HG03196 (cell line): ENCODE results near the gene KCNK7.

Experiments used
- ATAC-seq: cut with Tn5 transposase; IDR thresholded peaks from one replicate; pipeline ENCODE4 v1.9.1; 2021; ENCODE audit not compliant: unreplicated experiment

Gene KCNK7

DNA sequence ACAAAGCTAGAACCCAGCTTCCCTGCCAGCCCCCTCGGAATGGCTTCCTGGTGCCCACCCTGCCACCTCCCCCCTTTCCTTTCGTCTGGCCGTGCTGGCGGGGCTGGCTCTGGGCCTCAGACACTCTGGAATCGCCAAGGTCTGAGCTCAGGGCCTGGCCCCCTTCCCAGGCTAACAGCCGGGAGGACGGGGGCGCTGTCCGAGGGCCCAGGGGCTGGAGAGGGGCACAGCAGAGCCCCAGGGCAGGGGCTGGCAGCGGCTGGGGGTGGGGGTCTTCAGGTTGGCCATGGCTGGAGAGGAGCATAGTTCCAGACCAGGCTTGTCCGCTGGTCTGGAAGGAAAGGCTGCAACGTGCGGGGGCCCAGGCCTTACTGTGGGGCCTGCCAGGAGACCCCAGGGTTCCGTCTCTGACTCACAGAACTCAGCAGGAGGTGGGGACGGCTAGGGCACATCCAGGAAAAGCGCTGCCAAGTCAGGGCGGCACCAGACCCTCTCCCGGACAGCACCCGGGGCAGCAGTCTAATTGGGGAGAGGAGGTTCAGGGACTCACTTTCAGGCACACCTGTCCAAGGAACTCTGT lies 36.6 kb downstream of the KCNK7 start:
- no peak for ATAC-seq

GRCh38 chr11:65558002-65558929 lies 37.3 kb downstream of the KCNK7 start, which contains the start of gene LTBP3:
Gene LTBP3 (minus strand): TSS chr11:65558359. CDS start chr11:65557959, 400 bp downstream.
- no peak for ATAC-seq

DNA sequence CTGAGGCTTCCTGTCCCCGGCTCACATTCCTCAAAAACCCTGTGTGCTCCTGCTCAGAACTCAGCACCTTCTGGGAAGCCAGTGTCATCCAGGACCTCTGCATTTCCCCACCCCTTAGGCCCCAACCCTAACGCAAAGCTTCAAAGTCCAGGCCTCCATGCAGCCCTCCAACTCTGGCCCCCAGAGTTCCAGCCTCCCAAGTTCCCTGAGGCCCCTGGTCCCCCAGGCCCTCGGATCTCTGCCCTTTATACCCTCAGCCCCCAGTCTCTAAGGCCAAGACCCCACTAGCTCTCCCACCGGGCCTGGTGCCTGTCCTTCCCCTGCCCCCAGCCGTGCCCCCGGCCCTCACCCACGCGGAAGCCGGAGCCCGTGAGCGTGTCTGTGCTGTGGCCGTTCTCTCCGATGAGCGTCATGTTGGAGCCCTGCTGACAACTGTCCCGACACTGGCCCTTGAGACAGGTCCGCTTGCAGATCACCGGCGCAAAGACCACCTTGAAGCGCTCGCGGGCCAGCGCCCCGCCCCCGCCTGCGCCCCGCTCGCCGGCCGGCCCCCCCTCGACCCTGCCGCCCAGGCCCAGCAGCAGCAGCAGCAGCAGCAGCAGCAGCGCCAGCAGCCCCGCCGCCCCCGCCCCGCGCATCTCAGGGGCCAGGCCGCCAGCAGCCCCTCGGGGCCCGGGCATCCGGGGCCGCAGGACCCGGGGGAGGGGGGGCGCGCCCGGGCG lies 38.2 kb downstream of the KCNK7 start:
- no peak for ATAC-seq

- no peak for ATAC-seq
Measured at GRCh38 chr11:65556470-65557279, 38.9 kb downstream of the KCNK7 start.

DNA sequence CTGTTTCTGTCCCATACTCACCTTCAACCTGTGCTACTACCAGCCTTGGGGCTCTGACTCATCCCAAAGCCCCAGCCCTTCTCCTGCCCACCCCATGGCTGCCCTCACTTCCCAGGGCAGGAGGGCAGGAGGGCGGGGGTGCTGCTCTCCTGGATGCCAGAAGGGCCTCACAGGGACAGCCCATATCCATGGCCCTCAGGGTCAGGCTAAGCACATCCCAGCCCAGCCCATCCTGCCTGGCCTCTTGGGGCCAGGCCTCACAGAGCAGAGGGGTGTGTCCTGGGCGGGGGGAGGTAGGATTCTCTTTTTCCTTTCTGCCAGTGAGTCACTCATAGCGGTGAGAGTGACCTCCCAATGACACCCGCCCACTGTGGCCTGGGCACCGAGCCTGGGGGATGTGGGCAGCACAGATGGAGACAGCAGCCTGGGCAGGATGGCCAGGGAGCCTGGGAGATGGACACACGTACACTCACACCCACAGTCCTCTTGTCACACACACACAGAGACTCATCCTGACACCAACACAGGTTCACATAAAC lies 39.8 kb downstream of the KCNK7 start:
- no peak for ATAC-seq

- no peak for ATAC-seq
Measured at GRCh38 chr11:65554842-65555430, 40.7 kb downstream of the KCNK7 start.

DNA sequence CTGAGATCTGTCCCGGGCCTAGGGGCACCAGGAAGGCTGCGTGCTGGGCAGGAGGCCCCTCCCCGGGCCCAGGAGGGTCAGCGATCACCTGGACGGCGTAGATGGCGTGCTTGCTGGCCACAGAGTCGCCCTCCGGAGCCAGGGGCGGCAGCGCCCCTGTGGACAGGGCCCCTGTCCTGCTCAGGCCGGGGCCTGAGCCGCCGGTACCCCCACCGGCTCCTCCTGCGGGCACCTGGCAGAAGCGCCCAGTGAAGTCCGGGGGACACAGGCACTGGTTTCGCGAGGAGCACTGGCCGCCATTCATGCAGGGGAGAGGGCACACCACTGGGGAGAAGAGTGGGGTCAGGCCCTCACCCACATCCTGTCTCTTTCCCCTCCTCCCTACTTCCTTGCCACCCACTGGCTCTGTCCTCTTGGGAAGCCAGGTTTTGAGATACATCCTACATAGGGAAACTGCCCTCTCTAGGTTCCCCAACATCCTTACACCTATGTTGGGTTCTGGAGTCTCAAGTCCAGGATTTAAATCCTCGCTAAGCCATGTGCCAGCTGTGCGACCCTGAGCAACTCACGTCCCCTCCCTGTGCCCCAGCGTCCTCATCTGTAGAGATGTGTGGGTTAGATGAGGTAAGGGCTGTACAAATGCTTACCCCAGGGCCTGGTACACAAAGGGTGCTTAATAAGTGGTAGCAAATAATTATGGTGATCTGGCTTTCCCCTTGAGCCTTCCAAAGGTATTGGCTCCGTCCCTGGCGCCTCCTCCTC lies 41.4 kb downstream of the KCNK7 start:
- no peak for ATAC-seq

DNA sequence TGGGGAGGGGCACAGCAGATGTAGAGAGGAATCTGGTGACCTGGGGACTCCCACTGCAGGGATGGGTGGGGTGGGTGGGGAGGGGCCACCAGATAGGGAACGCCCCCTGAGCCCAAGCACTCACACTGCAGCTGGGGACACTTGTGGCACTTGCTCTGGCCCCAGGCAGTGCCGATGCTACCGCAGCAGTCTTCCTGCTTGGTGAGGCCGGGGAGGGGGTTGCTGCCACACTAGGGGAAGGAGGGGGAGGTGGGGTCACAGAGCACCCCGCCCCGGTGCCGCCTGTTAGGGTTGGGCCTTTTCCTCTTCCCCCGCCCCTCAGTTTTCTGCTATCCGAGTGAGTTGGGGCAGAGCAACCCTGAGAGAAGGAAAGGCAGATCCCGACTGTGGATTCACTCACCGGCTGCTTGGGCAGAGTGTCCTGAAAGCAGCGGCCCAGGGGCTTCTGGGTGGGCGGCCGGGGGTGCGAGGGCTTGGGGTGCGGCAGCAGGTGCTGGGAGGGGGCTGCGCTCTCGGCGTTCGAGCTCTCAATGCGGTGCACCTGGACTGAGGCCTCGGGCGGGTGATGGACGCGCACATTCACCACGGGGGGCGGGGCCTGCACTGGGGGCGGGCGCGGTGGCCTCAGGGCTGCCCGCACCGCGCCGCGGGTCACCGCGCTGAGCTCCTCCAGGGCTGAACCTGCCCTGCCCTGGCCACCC lies 42.1 kb downstream of the KCNK7 start:
- no peak for ATAC-seq

DNA sequence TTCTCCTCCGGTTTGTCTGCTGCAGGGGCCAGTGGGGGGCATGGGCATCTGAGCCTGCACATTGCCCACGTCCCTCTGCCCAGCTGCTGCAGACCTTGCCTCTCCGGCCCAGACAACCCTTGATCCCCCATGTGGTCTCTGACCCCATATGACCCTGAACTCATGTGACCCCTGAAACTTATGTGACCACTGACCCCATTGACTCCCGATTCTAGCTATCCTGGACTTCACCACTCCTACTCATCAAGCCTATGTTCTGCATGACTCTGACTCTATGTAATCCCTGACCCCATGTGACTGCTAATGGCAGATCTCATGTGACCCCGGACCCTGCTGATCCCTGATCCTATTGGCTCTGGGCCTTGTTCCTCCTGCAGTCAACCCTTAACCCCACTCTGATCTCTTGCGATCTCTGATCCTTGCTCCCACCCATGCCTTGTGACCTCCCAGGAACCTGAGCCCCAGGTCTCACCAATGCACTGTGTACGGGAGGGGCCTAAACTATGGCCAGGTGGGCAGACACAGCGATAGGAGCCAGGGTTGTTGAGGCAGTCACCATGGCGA lies 43.1 kb downstream of the KCNK7 start:
- ATAC-seq = no peak

- peak; percentile 57 for ATAC-seq
Measured at GRCh38 chr11:65551572-65552387, 43.8 kb downstream of the KCNK7 start.

- ATAC-seq = no peak
Measured at GRCh38 chr11:65549096-65549495, 46.5 kb downstream of the KCNK7 start.

- no peak for ATAC-seq
Measured at GRCh38 chr11:65548395-65548794, 47.2 kb downstream of the KCNK7 start.

DNA sequence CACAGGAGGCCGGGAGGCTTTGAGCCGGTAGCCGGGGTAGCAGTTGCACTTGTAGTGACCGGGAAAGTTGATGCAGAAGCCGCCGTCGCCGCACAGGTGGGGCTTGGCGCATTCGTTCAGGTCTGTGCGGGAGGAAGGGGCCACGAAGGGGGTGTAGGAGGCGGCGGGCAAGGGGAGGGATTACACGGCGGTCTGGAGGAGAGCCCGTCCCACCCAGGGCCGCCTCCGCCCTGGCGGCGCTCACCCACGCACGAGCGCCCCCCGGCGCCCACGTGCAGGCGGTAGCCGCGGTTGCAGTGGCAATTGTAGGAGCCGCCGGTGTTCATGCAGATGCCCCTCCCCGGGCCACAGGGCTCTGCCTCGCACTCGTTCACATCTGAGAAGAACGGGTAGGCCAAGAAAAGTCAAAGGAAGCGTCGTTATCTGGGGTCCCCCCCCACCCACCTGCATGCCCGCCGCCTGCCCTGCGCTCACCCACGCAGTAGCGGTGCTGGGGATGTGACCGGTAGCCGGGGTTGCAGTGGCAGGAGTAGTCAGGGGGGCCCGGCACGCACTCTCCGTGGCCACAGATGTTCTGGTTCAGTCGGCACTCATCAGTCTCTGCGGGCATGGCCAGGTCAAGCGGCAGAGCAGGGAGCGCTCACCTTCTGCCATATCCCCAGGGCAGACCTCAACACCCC lies 48.0 kb downstream of the KCNK7 start:
- ATAC-seq = no peak

DNA sequence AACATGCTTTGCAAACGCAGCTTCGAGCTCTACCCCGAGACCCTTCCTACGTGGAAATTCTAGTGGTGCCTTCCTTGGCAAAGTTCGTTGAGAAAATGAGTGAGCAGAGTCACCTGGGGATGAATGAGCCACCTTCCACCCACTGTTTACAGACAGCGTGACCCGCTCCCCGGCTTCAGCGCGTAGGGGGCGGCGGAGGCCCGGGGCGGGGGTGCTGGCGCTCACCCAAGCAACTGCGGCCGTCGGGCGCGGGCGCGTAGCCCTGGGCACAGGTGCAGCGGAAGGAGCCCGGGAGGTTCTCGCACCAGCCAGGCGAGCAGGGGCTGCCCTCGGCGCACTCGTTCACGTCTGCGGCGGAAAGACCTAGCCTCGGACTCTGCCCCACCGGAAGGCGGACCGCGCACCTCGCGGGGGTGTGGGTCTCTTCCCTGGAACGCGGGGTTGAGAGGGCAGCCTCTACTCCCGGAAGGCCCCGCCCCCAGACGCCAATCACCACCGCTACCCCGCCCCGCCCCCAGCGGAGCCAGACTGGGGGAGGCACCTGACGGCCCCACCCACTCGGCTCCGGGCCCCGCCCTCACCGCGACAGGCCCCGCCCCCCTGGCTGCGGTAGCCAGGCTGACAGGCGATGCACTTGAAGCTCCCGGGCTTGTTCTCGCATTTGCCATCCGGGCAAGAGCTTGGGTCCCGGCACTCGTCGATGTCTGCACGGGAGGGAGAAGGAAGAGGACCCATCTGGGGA lies 49.2 kb downstream of the KCNK7 start:
- ATAC-seq = peak; percentile 60

DNA sequence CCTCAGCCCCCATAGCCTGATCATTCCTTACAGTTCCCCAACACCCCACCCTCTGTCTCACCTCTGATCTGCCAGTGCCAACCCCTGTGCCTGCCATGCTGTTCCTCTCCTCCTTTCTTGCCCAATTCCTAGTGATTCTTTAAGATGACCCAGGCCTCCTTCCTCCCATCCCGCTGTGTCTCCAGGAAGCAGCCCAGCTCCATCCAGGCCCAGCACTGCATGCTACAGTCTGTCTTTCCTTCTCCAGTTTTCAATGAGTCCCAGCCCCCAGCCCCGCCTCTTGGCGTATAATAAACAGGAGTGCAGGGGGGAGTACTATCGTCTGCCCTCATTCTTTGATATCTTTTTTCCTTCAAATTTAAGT lies 49.8 kb downstream of the KCNK7 start:
- no peak for ATAC-seq
